ENCODE measurements around the gene SEMA4D. TPM values are rescaled to one million over a fixed set of nuclear protein-coding genes. Genes with fewer than 3 reads are reported as not detected.

The SEMA4D gene
- total RNA-seq, 4 donors from 2014 or later, result 23.6 to 77.0 (median 41.3) TPM

DNA sequence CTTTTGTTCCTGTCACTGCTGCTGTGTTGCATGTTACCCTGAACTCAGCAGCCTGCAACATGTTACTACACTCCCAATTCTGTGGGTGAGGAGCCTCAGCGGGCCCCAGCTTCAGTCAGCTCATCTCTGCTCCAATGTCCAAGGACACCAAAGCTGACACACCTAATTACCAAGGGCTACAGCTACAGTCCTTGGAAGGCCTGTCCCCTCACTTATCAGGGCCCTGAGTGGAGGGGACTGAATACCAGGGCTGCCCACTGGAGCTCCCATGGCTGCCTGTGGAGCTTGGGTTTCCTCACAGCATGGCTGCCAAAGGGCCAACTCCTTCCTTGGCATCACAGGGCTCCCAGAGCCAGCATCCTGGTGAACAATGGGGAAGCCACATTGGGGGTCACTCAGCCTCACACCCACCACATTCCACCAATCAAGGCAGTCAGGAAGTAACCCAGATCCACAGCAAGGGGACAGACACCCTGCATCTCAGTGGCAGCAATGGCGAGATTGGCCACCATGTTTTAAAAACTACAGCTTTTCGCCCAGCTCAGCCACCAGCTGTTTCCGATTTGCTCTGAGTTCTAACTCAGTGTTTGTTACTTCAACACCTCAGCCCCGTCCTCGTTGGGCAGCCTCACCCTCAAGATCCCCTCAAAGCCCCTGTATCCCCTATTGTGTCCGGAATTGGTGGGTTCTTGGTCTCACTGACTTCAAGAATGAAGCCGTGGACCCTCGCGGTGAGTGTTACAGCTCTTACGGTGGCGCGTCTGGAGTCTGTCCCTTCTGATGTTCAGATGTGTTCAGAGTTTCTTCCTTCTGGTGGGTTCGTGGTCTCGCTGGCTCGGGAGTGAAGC lies 18.9 kb downstream of the SEMA4D start:
- TF ChIP-seq CTCF (IDR thresholded peaks at IDR 0.05 in 4 of 5, conservative IDR thresholded peaks at IDR 0.05 in 1 of 5) (no peak), POLR2A (IDR thresholded peaks at IDR 0.05) (no peak)
- H3K27ac ChIP-seq, result peak overlapping the region; percentile 1 to 67 (median 44)

DNA sequence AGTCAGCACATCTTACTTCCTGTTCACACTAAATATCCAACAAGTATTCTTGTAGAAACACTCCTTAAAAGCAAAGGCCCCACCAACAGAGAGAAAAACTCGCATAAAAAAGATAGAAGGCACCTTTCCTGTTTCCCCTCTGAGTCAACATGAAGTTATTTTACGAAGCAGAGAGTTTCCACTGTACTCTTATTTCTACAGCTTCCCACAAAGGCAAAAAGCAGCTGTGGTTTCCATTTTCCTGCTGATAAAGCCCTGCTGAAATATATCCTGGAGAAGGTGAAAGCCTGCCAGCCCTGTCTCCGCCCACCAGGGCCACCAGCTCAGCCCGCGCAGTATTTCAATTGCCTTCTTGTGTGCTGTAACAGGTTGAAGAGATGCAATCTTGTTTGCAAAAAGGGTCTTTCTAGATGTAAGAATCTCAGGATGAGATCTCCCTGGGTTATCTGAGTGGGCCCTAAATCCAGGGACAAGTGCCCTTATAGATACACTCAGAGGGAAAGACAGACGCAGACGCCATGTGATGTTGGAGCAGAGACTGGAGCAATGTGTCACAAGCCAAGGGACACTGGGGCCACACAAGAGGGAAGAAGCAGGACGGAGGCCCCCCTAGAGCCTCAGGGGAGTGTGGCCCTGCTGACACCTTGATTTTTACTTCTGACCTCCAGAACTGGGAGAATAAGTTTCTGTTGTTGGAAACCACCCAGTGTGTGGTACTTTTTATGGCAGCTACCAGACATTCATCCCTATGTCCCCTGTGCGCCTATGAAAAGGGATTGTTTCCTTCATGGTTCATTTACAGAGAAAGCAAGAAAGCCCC lies 19.9 kb downstream of the SEMA4D start:
- in situ Hi-C loops (cut with MboI; ENCODE audit: low sequenced_read_pairs in 4 of 4) (no loop called here), intact Hi-C loops (cut with DNase I; ENCODE audit: low total_unique reads) (no loop called here)
- peak overlapping the region; percentile 23 to 67 (median 52) for H3K27ac ChIP-seq
- H3K9me3 ChIP-seq, result no peaks in the 10 kb centered on the region
- H3K27me3 ChIP-seq, result no peaks in the 10 kb centered on the region
- no peaks in the 10 kb centered on the region for H3K36me3 ChIP-seq
- DNase-seq (no peak), ATAC-seq (no peak)
- TF ChIP-seq POLR2A (IDR thresholded peaks at IDR 0.05) (no peak), CTCF (IDR thresholded peaks at IDR 0.05 in 4 of 5, conservative IDR thresholded peaks at IDR 0.05 in 1 of 5) (peak in 1 of 5 experiments; percentile 27)
- H3K4me1 ChIP-seq, result peaks cover 56 to 66% of the 10 kb centered on the region in 2 donors
- no peak overlapping the region for H3K4me3 ChIP-seq

More for the DNA sequence above, 18.9 kb downstream of the SEMA4D start:
- no peaks in the 10 kb centered on the region for H3K27me3 ChIP-seq
- H3K9me3 ChIP-seq, result no peaks in the 10 kb centered on the region
- no peaks in the 10 kb centered on the region for H3K36me3 ChIP-seq
- DNase-seq (no peak), ATAC-seq (no peak)
- in situ Hi-C loops (cut with MboI; ENCODE audit: low sequenced_read_pairs in 4 of 4), result no loop called here
- intact Hi-C loops (cut with DNase I; ENCODE audit: low total_unique reads), result no loop called here
- H3K4me1 ChIP-seq, result peaks cover 63 to 76% of the 10 kb centered on the region in 2 donors
- H3K4me3 ChIP-seq, result no peak overlapping the region

GRCh38 chr9:89477384-89477783 lies 20.5 kb downstream of the SEMA4D start:
- Histone ChIP-seq H3K36me3 (no peaks in the 10 kb centered on the region), H3K27ac (peak overlapping the region in 3 of 4 donors; percentile 51 to 67 (median 52)), H3K4me1 (peaks cover 49 to 59% of the 10 kb centered on the region in 2 donors), H3K27me3 (no peaks in the 10 kb centered on the region), H3K9me3 (no peaks in the 10 kb centered on the region), H3K4me3 (no peak overlapping the region)
- intact Hi-C loops (cut with DNase I; ENCODE audit: low total_unique reads), result no loop called here
- ATAC-seq, result no peak
- in situ Hi-C loops (cut with MboI; ENCODE audit: low sequenced_read_pairs in 4 of 4), result no loop called here
- DNase-seq, result no peak
- TF ChIP-seq CTCF (IDR thresholded peaks at IDR 0.05 in 4 of 5, conservative IDR thresholded peaks at IDR 0.05 in 1 of 5), result no peak
- TF ChIP-seq POLR2A (IDR thresholded peaks at IDR 0.05), result no peak

DNA sequence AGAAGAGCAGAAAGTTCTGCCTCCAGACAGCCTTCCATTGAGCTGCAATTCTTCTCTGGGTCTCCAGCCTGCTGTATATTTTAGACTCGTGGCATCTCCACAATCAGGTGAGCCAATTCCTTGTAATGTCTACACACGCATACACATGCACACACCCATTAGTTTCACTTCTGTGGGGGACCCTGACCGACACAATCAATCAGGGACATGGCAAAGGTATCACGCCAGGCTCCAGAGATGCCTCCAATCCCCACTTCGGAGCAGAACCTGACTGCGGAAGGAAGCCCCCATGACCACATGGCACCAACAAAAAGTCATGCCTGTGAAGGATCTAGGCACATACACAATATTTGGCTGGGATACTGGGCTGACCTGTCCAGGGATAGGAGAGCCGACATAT lies 21.4 kb downstream of the SEMA4D start:
- no peaks in the 10 kb centered on the region for H3K36me3 ChIP-seq
- intact Hi-C loops (cut with DNase I; ENCODE audit: low total_unique reads) (no loop called here), in situ Hi-C loops (cut with MboI; ENCODE audit: low sequenced_read_pairs in 4 of 4) (no loop called here)
- no peak for TF ChIP-seq POLR2A (IDR thresholded peaks at IDR 0.05)
- TF ChIP-seq CTCF (IDR thresholded peaks at IDR 0.05 in 4 of 5, conservative IDR thresholded peaks at IDR 0.05 in 1 of 5), result no peak
- no peak for ATAC-seq
- peak overlapping the region in 1 of 4 donors; percentile 18 for H3K27ac ChIP-seq
- H3K9me3 ChIP-seq, result no peaks in the 10 kb centered on the region
- H3K4me3 ChIP-seq, result no peak overlapping the region
- H3K4me1 ChIP-seq, result peaks cover 41 to 51% of the 10 kb centered on the region in 2 donors
- no peaks in the 10 kb centered on the region for H3K27me3 ChIP-seq
- no peak for DNase-seq

Measured in gastrocnemius medialis (tissue), 4 donors.